ENCODE results near the gene RABIF.

The RABIF gene

DNA sequence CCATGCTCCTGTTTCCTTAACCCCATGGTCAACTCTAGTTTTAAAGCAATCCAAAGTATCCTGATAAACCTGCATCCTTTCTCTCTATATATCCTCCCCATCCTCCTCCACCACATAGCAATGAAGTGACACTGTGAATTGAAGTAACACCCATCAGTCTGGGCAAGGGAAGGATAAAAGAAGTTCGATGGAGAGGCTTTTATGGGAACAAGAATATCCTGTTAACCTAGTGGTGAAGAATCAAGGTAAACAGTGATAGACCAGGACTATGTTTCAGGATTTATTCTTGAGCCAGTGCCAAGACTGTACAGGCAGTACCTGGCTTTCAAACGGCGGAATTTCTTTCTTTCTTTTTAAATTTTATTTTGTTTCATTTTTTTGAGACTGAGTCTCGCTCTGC, 17.6 kb downstream of the RABIF start:
- no peak for DNase-seq

DNA sequence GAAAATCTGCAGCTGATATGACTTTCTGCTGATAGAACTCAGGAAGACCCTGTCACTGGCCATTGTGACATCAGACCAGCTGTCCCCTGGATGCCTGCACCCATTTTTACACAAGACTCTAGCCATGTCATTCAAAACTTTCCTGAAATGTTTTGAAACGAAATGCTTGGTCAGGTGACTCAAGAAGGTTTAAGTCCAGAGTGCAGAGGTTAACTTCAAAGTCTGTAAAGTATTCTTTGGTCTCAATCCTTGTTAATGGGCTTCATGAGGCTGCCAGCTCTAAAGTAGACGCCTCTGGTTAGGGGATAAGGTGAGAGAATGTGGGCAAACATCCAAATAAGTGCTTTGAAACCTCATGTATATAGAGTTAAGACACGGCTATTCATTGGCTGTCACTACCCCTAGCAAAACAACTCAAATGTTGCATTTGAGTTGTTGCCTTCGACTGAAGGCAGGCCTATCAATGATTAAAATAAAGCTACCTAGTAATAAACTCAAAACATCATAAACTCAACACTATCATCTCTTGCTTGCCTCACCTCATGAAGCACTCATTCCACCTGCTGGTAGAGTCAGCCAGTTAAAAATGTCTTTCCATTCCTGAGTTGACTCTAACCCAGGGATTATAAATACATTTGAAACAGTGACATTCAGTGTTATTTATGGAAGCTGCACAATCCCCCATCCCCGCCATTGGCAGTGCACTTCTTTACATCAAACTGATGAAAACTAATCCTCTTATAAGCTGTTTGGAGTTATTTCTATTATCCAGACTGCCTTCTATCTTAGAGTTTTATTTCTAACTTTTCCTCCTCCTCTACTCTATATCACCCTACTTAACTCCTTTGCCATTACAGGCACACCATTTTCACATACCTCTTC, 26.0 kb downstream of the RABIF start:
- DNase-seq: no peak

DNA sequence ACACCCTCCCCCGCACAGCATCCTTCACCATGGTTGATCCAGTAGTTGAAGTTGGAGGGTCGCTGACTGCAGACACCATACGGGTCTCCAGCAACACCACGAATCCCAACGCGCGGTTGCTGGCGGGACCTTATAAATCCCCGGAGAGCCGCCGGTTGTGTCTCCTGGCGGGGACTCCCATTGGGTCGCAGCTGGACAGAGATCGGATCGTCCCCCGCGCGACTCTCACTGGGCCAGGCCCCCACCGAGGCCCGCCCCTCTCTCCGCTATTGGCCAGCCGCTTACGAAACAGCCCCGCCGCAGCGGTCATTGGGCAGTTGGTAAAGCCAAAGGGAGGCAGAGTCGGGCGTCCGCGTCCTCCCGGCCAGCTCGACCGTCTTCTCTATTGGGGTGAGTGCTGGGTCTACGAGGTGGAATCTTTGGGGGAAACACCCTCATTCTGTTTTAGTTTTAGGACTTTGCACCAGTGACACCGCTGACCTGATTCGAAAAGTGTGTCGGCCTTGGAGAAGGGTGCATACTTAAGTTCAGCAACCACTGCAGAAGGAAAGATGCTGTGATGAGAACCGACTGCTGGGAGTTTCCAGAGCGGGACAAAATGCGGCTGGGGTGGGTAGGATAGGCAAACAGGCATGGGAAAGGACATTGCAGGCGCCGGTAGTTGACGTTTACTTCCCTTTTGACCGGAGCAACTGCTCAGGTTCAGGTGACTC, 27.4 kb downstream of the RABIF start:
- DNase-seq: peak; percentile 95

DNA sequence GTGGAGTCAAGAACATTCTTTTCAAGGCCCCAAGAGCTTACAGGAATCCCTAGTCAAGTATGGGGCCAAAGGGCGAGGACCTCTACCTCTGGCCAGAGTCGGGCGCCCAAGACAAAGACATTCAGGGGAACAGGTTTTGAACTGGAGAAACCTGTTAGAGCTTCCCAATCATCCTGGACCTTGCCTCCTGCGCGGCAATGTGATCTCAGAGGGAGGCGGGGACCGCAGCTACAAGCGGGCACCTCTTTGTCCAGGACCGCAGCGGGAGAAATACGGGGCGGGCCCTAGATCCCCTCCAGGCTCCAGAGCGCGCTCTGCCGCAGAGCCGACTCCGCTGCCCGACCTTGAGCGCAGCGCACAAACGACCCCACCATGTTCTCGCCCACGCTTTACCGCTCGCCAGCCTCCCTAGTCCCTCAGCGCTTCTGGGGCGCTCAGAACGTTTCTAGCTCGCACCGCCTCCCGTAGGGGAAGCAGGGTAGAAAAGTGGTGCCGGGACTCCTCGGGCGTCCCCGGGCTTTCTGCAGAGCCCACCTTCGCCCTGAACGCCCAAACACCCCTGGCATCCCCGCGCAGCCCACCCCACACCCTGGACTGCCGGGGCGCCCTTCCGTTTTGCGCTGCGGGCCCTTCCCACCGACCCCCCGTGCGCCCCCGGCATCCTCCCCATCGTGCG, 28.1 kb downstream of the RABIF start:
- DNase-seq: peak; percentile 71

DNA sequence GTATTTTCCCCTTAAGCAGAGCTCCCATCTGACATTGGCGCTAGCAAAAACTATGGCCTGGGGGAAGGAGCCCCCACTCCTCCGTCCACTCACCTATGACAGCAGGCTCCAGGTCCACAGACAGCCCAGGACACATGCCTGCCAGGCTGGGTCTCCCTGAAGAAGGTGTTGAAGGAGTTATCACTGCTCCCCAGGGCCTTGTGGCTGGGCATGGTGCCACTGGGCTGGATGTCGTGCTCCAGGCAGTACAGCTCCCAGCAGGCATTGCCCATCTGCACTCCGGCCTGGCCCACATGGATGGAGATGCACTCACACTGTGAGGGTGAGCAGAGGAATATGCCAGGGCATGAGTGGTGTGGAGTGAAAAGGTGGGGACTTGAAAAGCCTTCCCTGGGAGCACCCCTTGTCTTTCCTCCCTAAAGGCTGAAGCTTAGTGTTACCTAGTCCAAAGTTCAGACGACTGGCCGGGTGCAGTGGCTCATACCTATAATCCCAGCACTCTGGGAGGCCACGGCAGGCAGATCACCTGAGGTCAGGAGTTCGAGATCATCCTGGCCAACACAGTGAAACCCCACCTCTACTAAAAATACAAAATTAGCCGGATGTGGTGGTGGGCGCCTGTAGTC, 30.0 kb downstream of the RABIF start:
- no peak for DNase-seq

DNA sequence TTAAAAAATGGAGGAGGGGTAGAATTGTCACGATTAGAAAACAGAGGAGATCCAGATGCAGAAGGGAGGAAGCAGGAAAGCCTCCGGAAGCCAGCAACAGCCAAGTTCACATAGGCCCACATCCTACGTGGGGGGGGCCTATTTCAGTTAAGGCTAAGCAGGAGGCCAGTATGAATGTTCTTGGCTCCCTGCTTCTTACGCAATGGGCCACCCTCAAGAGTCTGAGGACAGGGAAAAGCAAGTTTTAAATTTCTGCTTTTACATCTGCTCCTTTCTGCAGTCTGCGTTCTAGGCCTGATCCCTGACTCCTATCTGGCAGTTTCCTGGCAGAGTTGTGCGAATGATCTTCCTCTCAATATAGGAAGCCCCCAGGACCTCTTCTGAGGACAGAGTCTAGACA, 30.6 kb downstream of the RABIF start:
- DNase-seq: no peak

DNA sequence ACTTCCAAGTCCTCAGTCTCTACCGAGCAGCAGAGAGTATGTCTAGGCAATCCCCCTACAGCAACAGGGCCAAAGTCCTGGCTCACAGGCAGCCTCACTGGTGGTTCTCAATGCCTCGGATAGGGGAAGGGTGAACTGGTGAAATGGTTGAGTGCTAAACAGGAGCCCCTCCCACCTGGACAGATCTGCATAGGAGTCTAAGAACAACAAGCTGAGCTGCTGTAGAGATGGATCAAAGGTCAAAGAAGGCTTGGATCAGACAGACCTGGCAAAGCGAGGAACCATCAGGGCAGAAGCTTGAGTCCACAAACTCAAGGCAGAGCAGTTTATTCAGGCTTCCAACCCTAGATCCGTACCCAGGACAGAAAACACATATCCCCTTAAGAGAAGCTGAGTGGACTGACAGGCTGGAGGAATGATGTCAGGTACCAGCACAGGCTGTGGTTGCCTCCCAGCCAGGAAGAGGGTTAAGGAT, 31.8 kb downstream of the RABIF start:
- DNase-seq: no peak

DNA sequence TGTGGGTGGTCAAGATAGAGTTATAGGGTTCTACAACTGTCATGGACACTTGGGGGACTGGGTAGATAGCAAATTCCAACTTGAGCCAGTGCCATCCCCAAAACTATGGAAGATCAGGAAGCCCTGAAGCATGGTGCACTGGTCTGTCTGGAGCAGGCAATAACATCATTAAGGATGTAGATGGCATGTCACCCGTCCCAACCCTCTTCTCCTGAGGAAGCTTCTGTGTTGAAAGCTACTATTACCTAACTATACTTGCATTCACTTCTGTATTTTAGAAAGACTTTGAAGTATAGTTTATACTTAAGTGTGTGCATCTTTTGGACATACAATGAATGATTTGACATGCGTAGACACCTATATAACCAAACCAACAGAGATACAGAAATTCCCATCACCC, 32.9 kb downstream of the RABIF start:
- DNase-seq: no peak

DNA sequence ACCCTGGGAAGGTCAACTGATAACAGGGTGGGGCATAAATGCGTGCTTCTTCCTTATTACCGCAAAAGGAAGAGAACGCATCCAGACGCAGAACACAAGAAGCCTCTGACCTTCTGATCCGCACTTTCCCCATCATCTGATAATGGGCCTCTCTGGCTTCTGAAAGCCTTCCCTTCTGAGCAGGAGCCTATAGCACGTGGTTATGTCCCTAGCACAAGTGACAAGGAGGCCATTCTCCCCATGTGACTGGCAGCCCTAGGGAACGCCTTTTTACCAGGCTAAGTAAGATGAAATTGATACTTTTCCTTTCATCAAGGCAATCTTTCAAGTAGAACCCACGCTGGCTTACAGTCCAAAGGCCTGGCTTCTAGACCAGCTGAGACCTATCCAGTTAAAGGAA, 34.2 kb downstream of the RABIF start:
- DNase-seq: no peak

DNA sequence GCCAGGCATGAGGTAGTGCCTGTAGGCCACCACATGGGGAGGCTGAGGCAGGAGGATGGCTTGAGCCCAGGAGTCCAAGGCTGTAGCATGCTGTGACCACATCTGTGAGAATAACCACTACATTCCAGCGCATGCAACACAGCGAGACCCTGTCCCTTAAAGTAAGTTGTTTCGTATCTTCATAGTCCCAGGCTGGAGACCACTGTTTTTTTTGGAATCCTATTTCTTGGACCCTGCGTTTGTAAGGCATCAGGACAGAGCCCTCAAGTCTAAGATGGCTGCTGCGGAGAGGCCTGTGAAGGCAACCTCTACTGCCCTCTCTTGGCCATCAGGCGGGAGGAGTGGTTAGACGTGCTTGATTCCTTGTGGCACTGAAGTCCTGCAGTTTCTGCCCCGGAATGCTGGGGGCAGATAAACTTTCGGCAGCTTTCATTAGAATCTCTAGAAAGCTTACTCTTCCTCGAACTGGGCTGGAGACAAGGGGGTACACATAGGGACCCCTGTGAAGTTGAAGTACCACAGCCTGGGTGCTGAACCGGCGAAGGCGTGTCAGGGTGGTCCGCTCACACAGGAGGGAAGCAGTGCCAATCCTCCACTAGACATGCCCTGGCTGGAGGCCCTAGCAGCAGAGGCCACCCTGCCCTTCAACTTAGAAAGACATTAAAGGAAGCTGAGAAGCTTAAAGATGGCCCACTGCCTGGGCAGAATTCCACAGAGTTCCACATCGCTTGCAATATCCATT, 36.6 kb downstream of the RABIF start:
- DNase-seq: peak; percentile 59

DNA sequence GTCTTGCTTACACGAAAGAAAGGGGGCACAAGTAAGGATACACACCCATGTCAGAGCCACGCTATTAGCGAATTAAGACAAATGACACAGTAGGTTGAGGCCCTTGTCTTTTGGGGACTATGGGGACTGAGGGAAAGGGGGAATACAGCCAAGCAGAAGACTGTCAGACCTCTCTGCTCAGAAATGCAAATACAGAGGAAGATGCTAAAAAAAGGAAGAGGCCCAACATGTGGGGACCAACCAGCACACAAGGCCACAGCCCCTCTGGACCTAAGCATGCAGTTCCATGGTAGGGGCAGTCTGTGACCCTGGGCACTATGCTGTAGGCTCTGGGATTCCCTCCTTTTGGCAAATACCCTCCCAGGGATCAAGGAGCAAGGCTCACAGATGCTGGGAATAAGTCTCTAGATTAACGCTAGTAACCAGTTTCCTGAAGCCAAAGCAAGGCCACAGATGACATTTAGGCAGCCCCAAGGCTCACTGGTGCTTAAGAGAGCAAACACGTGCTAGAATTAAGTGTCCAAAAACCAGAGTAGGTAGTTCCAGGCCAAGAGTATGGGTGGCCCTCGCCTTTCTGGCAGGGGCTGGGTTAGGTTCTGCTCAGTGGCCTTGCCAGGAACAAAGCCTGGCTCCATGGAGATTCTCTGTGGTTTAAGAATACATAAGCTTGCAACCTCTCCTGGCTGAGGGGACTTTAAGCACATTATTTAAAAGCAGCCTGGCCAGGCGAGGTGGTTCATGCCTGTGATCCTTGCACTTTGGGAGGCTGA, 38.2 kb downstream of the RABIF start:
- no peak for DNase-seq

DNA sequence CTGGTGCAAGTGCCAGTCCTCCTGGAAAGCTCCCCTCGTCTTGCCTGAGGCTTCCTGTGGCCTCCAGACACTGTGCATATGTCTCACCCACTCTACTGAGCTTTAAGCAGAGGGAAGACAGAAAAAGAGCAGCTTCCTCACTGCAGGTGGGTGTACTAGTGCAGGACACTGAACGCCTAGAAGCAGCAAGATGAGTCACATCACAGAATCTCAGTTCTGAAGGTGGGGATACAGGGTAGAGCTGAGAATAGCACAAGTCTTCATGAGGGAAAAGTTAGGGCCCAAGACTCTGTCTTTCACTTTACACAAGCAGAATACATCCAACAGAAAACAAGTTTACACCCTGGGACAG, 40.8 kb downstream of the RABIF start:
- DNase-seq: no peak

DNA sequence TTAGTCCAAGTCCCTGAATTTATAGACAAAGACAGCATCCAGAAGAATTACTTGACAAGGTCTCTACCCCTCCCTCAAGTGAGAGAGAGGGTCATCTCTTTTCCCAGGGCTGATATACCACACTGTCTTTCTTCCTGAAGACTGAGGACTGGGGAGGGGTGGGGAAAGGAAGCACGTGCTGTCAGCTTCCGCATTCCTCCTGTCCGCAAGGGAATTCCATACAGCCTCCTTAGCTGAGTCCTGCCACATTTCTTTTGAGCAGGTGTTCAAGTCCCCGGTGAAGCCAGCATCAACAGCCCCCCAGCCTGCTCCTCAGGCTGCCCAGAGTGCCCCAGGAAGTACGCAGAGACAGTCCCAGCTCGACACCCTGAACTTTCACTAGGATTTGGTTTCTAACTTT, 44.0 kb downstream of the RABIF start:
- peak; percentile 8 for DNase-seq

DNA sequence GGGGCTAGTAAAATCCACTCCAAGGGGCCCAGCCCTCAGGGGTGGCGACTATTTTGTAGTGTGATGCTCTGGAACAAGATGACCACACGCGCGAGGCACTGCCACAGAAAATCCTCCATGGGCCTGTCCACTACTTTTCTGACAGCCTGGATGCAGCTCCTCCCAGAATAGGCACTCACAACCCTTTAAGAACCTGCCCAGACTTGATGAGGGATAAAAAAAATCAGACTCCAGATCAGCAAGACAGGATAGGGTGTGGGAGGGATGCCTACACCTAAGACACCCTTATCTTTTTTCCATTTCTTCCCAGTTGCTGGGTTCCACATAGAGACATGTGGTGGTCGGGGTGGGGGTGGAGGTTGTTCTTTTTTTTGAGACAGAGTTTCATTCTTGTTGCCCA, 44.7 kb downstream of the RABIF start:
- DNase-seq: no peak

DNA sequence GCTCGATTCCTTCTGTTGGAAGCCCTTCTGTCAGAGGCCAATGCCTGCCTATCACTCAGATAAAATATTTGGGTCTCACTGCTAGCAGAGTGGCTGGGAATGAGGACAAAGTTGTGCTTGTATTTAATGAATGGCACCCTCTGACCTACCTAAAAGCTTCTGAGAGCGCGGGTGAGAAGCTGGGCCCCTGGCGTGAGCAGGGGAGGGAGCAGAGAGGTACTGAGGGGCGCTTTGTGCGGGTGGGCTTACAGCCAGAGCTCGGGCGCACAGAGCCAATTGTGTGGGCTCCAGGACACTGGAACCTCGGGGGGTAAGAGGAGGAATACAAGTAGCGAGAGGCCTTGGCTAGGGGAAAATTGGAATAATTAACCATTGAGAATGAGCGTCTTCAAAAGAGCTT, 45.9 kb downstream of the RABIF start:
- no peak for DNase-seq

DNA sequence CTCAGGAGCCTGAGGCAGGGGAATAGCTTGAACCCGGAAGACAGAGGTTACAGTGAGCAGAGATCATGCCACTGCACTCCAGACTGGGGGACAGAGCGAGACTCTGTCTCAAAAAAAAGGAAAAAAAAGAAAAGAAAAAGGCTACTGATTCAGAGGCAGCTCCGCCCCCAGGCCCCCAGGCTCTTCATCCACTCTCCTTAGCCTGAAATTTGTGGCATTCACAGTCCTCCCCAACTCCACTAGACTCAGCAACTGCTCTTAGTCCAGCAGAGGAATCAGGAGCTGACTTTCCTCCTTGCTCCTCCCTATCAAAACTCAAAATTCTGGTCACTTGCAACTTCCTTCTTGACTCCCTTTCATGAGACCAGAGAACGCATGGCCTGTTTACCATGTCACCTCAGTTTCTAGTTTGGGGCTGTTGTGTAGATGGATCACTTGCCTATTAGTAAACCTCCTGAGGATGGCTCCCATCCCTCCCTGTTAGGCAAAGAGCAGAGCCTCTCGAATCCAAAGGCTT, 51.1 kb downstream of the RABIF start:
- no peak for DNase-seq

DNA sequence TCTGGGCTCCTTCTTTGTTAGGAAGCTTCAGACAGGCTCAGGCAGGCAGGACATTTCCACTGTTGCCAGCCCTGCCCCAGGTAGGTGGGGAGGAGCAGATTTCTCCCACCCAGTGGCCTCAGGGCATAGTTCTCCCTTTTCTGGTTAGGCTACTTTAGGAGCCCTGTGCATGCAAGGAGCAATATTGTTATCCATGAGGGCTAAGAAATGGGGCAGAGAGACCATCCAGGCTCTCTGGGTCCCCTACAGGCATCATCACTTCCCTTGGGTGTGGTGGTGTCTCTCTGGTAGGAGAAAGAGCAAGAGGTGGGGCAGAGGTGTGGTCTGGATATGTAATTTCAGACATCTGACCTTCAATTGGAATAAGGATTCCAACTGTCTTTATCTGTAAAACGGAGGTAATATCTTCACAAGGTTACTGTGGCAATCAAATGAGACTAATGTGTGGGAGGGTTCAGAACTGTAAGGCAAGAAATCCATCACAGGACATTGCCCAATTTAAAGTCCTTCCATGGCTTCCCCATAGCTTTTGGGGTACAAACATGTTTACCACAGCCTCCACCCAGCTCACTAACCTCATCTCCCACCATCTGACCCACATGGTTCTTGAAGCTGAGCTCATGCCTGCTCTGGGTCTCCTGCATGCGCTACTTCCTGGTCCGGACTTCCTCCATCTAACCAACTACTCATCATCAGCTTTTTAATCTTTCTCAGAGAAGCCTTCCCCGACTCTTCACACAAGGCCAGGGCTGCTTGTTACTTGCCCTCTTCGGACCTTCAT, 52.1 kb downstream of the RABIF start:
- DNase-seq: no peak

DNA sequence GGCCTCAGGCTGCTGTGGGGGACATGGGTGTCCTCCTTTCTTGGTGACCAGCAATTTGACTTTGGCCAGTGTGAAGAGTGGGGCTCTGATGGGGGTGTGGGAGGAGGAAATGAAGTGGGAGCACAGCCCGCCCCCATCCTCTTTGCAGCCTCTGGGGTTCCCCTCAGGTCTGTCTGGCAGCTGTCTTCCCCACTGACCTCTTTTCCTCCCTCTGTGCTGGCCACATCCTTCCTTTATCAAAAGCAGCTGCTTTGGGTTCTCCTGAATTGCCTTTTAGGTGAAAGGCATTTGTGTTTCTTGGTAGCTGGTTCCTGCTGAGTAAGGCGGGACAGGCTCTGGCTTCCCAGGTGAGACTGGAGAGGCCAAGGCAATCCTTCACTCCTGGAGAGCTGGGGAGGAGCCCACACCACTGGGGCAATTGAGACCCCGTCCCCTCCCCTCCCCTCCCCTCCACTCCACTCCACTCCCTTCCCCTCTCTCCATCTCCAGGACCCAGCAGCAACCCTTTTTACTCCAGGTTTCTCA, 53.3 kb downstream of the RABIF start:
- DNase-seq: no peak

DNA sequence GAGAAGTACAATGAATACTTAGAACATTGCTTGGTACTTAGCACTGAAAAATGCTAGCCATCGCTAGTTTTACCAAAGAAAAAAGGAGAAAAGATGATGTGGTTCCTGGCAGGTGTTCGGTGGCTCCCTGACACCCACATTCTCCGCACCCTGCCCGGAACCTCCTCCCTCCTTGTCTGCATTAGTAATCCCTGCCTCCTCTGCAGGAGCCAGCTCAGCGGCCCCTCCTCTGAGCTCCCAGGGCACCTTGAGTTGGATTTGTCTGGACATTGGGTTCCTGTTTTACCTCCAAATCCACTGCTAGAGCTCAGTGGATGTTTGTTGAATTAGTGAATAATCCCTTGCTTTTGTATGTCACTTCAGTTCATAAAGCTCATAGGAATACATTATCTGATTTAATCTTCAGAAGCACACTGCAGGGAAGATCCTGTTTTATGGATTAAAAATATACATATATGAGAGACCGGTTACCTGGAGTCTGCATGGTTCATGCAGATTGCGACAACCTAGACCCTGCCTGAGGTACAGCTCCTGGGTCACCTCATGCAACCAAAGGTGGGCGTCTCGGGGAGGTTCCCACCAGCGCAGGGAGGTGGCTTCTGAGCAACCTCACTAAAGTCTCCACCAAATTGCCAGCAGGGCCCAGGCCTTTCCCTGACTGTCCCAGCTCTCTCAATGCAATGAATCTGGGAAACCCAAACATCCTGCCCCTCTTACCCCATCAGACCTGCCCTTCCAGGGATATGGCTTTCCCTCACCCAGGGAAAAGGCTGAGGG, 54.0 kb downstream of the RABIF start:
- no peak for DNase-seq

DNA sequence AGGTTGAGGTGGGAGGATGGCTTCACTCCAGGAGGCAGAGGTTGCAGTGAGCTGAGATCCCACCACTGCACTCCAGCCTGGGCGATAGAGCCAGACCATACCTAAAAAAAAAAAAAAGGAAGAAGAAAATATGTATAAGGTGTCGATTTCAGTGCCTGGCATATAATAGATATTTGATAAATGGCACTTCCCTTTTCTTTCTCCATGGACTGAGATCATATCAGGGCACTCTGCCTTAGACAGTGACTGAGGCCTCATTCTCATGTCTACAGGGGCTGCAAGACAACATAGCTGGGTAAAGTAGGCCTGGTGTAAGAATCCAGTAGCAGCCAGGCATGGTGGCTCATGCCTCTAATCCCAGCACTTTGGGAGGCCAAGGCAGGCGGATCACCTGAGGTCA, 57.0 kb downstream of the RABIF start:
- DNase-seq: no peak
